Measurements from ENCODE around the gene NEURL3. TPM values are rescaled to one million over a fixed set of nuclear protein-coding genes. Genes with fewer than 3 reads are reported as not detected.

Gene NEURL3
- total and polyA plus RNA-seq, 7 donors: 0.36 to 6.4 (median 3.5) TPM; not detected in 3

- no peak for DNase-seq
- TF ChIP-seq EP300 (IDR thresholded peaks at IDR 0.05) (no peak), POLR2AphosphoS5 (IDR thresholded peaks at IDR 0.05) (no peak), POLR2A (IDR thresholded peaks at IDR 0.05) (no peak), CTCF (IDR thresholded peaks at IDR 0.05) (no peak)
- 86 to 87% methylated on average over 12 of the region's 12 CpGs for WGBS, 2 donors
- H3K9me3 ChIP-seq: peaks cover 0 to 5% (median 2%) of the 10 kb centered on the region in 4 donors
- H3K27ac ChIP-seq: no peak overlapping the region
- H3K27me3 ChIP-seq: peaks cover 7 to 29% (median 28%) of the 10 kb centered on the region in 3 donors
- H3K4me1 ChIP-seq: peaks cover 0 to 7% (median 0%) of the 10 kb centered on the region in 4 donors
- intact Hi-C loops (cut with DNase I): no loop called here
- H3K4me3 ChIP-seq: no peak overlapping the region
- H3K36me3 ChIP-seq: no peaks in the 10 kb centered on the region
These were observed 7.1 kb downstream of the NEURL3 start for GRCh38 chr2:96498021-96498431.

GRCh38 chr2:96495982-96496629 is 9.1 kb downstream of the NEURL3 start:
- H3K27ac ChIP-seq: no peak overlapping the region
- TF ChIP-seq CTCF (IDR thresholded peaks at IDR 0.05): no peak
- TF ChIP-seq POLR2A (IDR thresholded peaks at IDR 0.05): no peak
- TF ChIP-seq POLR2AphosphoS5 (IDR thresholded peaks at IDR 0.05): no peak
- TF ChIP-seq EP300 (IDR thresholded peaks at IDR 0.05): no peak
- intact Hi-C loops (cut with DNase I): no loop called here
- H3K4me1 ChIP-seq: no peaks in the 10 kb centered on the region
- no peak for DNase-seq
- peaks cover 7 to 11% (median 10%) of the 10 kb centered on the region in 3 donors for H3K27me3 ChIP-seq
- H3K4me3 ChIP-seq: no peak overlapping the region
- H3K9me3 ChIP-seq: peaks cover 0 to 5% (median 2%) of the 10 kb centered on the region in 4 donors
- 76 to 78% methylated on average over 6 of the region's 6 CpGs for WGBS, 2 donors
- H3K36me3 ChIP-seq: no peaks in the 10 kb centered on the region

- TF ChIP-seq POLR2A (IDR thresholded peaks at IDR 0.05): no peak
- TF ChIP-seq POLR2AphosphoS5 (IDR thresholded peaks at IDR 0.05): no peak
- no peak for TF ChIP-seq EP300 (IDR thresholded peaks at IDR 0.05)
- TF ChIP-seq CTCF (IDR thresholded peaks at IDR 0.05): no peak
- Histone ChIP-seq H3K27me3 (no peaks in the 10 kb centered on the region), H3K36me3 (no peaks in the 10 kb centered on the region), H3K4me3 (no peak overlapping the region), H3K27ac (no peak overlapping the region), H3K4me1 (no peaks in the 10 kb centered on the region), H3K9me3 (peaks cover 0 to 5% (median 2%) of the 10 kb centered on the region in 4 donors)
- intact Hi-C loops (cut with DNase I): no loop called here
- 93 to 96% methylated on average over 1 of the region's 1 CpG for WGBS, 2 donors
- DNase-seq: no peak
These were observed 11.0 kb downstream of the NEURL3 start for GRCh38 chr2:96494188-96494587.

GRCh38 chr2:96493072-96493471 is 12.1 kb downstream of the NEURL3 start:
- H3K4me3 ChIP-seq: no peak overlapping the region
- H3K27me3 ChIP-seq: no peaks in the 10 kb centered on the region
- no peak overlapping the region for H3K27ac ChIP-seq
- no peak for DNase-seq
- 92 to 95% methylated on average over 5 of the region's 5 CpGs for WGBS, 2 donors
- H3K4me1 ChIP-seq: no peaks in the 10 kb centered on the region
- intact Hi-C loops (cut with DNase I): no loop called here
- no peaks in the 10 kb centered on the region for H3K36me3 ChIP-seq
- peaks cover 0 to 5% (median 2%) of the 10 kb centered on the region in 4 donors for H3K9me3 ChIP-seq
- no peak for TF ChIP-seq EP300 (IDR thresholded peaks at IDR 0.05)
- no peak for TF ChIP-seq CTCF (IDR thresholded peaks at IDR 0.05)
- TF ChIP-seq POLR2AphosphoS5 (IDR thresholded peaks at IDR 0.05): no peak
- no peak for TF ChIP-seq POLR2A (IDR thresholded peaks at IDR 0.05)

All from sigmoid colon (tissue), 7 donors.